OCI-LY1 (cell line): ENCODE measurements around the gene TCEAL7.
"Not testable (repeated sequence)": the region's sequence is repeated elsewhere in the genome, so short reads cannot be mapped to it uniquely, and the experiment has no call there.

ENCODE experiments used
- H2AFZ ChIP-seq: fragments of 200-600 bp; sonication (generic), shearing (Covaris generic); 2 replicates; pipeline ENCODE4 v1.6.0; 2014; ENCODE audit warnings: antibody characterized with exemption, mild to moderate bottlenecking, low read length
- H3F3A ChIP-seq: fragments of 200-600 bp; sonication (generic), shearing (Covaris generic); 2 replicates; pipeline ENCODE4 v1.6.0; 2014; ENCODE audit warnings: mild to moderate bottlenecking, antibody characterized with exemption, low read length, moderate library complexity; ENCODE audit not compliant: insufficient read depth
- H3K27ac ChIP-seq: fragments of 200-600 bp; sonication (generic); 2 replicates; pipeline ENCODE4 v1.5.1; 2014; ENCODE audit warnings: low read length, mixed run types, mild to moderate bottlenecking, low read depth; ENCODE audit not compliant: poor library complexity, severe bottlenecking
- H3K27me3 ChIP-seq: fragments of 200-600 bp; sonication (generic); 2 replicates; pipeline ENCODE4 v1.6.0; 2014; ENCODE audit warnings: antibody characterized with exemption, mild to moderate bottlenecking, low read length, moderate library complexity; ENCODE audit not compliant: insufficient read depth
- H3K36me3 ChIP-seq: fragments of 200-600 bp; sonication (generic); 2 replicates; pipeline ENCODE4 v1.6.1; 2014; ENCODE audit warnings: mild to moderate bottlenecking, antibody characterized with exemption, low read length, moderate library complexity, mixed read lengths; ENCODE audit not compliant: insufficient read depth
- H3K4me1 ChIP-seq: fragments of 200-600 bp; sonication (generic); 2 replicates; pipeline ENCODE4 v1.5.1; 2014; ENCODE audit warnings: mild to moderate bottlenecking, low read length, moderate library complexity; ENCODE audit not compliant: insufficient read depth, severe bottlenecking
- H3K4me2 ChIP-seq: fragments of 200-600 bp; sonication (generic), shearing (Covaris generic); 2 replicates; pipeline ENCODE4 v1.6.1; 2014; ENCODE audit warnings: low read length
- H3K4me3 ChIP-seq: fragments of 200-600 bp; sonication (generic); 2 replicates; pipeline ENCODE4 v1.5.1; 2014; ENCODE audit warnings: low read length, low read depth, mild to moderate bottlenecking, mixed read lengths; ENCODE audit not compliant: poor library complexity, severe bottlenecking
- H3K79me2 ChIP-seq: fragments of 200-600 bp; shearing (Covaris generic); 2 replicates; pipeline ENCODE4 v1.6.1; 2016; ENCODE audit warnings: mixed run types, low read length, mixed read lengths; ENCODE audit not compliant: insufficient read depth
- H3K9ac ChIP-seq: fragments of 200-600 bp; sonication (generic), shearing (Covaris generic); 2 replicates; pipeline ENCODE4 v1.6.1; 2014; ENCODE audit warnings: mild to moderate bottlenecking, low read length, mixed read lengths
- H3K9me2 ChIP-seq: fragments of 200-600 bp; sonication (generic), shearing (Covaris generic); 2 replicates; pipeline ENCODE4 v1.6.1; 2014; ENCODE audit warnings: low read depth, mild to moderate bottlenecking, low read length, mixed read lengths
- H3K9me3 ChIP-seq: fragments of 200-600 bp; shearing (Covaris generic); 2 replicates; pipeline ENCODE4 v1.6.1; 2014; ENCODE audit warnings: low read length, mixed read lengths
- H4K20me1 ChIP-seq: fragments of 200-600 bp; sonication (generic), shearing (Covaris generic); 2 replicates; pipeline ENCODE4 v1.6.0; 2016; ENCODE audit warnings: mild to moderate bottlenecking, low read length; ENCODE audit not compliant: insufficient read depth
- CTCF ChIP-seq: fragments of 200-600 bp; sonication (generic), shearing (Covaris generic); IDR thresholded peaks from 2 replicates; pipeline ENCODE4 v1.5.1; 2017; ENCODE audit warnings: mild to moderate bottlenecking, antibody characterized with exemption, low read length, moderate library complexity, mixed read lengths
- EZH2 ChIP-seq: fragments of 200-600 bp; sonication (generic), shearing (Covaris generic); IDR thresholded peaks from 2 replicates; pipeline ENCODE4 v1.8.0; 2017; ENCODE audit warnings: borderline replicate concordance, mixed run types, mild to moderate bottlenecking, antibody characterized with exemption, low read length, moderate library complexity, mixed read lengths

Gene TCEAL7

GRCh38 chrX:103356858-103357257 lies 26.8 kb downstream of the TCEAL7 start:
- no peaks in the 10 kb centered on the region for H4K20me1 ChIP-seq
- H2AFZ ChIP-seq: no peak overlapping the region
- no peaks in the 10 kb centered on the region for H3K27me3 ChIP-seq
- no peaks in the 10 kb centered on the region for H3K9me3 ChIP-seq
- H3K27ac ChIP-seq: no peak overlapping the region
- no peaks in the 10 kb centered on the region for H3K79me2 ChIP-seq
- H3K9ac ChIP-seq: no peak overlapping the region
- H3K36me3 ChIP-seq: no peaks in the 10 kb centered on the region
- no peaks in the 10 kb centered on the region for H3K9me2 ChIP-seq
- peak overlapping the region; percentile 33 for H3K4me3 ChIP-seq
- no peak for TF ChIP-seq EZH2
- no peak for TF ChIP-seq CTCF
- no peaks in the 10 kb centered on the region for H3F3A ChIP-seq
- H3K4me2 ChIP-seq: peak overlapping the region; percentile 36; the same call in 1 of the 2 replicates
- H3K4me1 ChIP-seq: no peaks in the 10 kb centered on the region

- Histone ChIP-seq H3K27me3 (no peaks in the 10 kb centered on the region), H4K20me1 (no peaks in the 10 kb centered on the region), H3K4me2 (no peak overlapping the region), H3K79me2 (no peaks in the 10 kb centered on the region), H3K9me3 (no peaks in the 10 kb centered on the region), H3K36me3 (no peaks in the 10 kb centered on the region), H3F3A (no peaks in the 10 kb centered on the region), H3K9ac (no peak overlapping the region), H3K4me1 (no peaks in the 10 kb centered on the region), H2AFZ (no peak overlapping the region), H3K9me2 (no peaks in the 10 kb centered on the region), H3K27ac (no peak overlapping the region), H3K4me3 (no peak overlapping the region)
- TF ChIP-seq CTCF (no peak), EZH2 (no peak)
Observed at GRCh38 chrX:103357871-103358270, 27.8 kb downstream of the TCEAL7 start.

- H3K9ac ChIP-seq, H3K79me2 ChIP-seq, H2AFZ ChIP-seq, H3K4me1 ChIP-seq, H3F3A ChIP-seq, H3K9me2 ChIP-seq, H4K20me1 ChIP-seq, H3K9me3 ChIP-seq, H3K27ac ChIP-seq, H3K27me3 ChIP-seq, H3K4me3 ChIP-seq, H3K4me2 ChIP-seq, H3K36me3 ChIP-seq: not testable (repeated sequence)
Observed at GRCh38 chrX:103359605-103360004, 29.6 kb downstream of the TCEAL7 start.

- TF ChIP-seq CTCF (no peak), EZH2 (no peak)
- no peaks in the 10 kb centered on the region for H3F3A ChIP-seq
Observed at GRCh38 chrX:103360092-103360491, 30.1 kb downstream of the TCEAL7 start.

More at GRCh38 chrX:103360092-103360491, 30.1 kb downstream of the TCEAL7 start:
- no peaks in the 10 kb centered on the region for H3K36me3 ChIP-seq
- H3K27me3 ChIP-seq: no peaks in the 10 kb centered on the region
- no peaks in the 10 kb centered on the region for H3K4me1 ChIP-seq
- H3K27ac ChIP-seq: no peak overlapping the region
- H3K4me3 ChIP-seq: no peak overlapping the region
- no peaks in the 10 kb centered on the region for H3K9me3 ChIP-seq
- H2AFZ ChIP-seq: no peak overlapping the region
- H3K79me2 ChIP-seq: no peaks in the 10 kb centered on the region
- H4K20me1 ChIP-seq: no peaks in the 10 kb centered on the region
- no peak overlapping the region for H3K4me2 ChIP-seq
- no peaks in the 10 kb centered on the region for H3K9me2 ChIP-seq
- no peak overlapping the region for H3K9ac ChIP-seq
